Progenitor cell of endocrine pancreas (in vitro differentiated cells): Measurements from ENCODE around the gene CPA5. TPM values are rescaled to one million over a fixed set of nuclear protein-coding genes. Genes with fewer than 3 reads are reported as not detected.

Experiments used
- DNase-seq: peaks from one replicate; pipeline ENCODE4 v3.0.0; 2021; ENCODE audit warnings: low spot score; ENCODE audit not compliant: unreplicated experiment
- H3K27ac Mint-ChIP-seq: 2 replicates; pipeline ENCODE4 v1.8.0; 2021; ENCODE audit warnings: mild to moderate bottlenecking, moderate library complexity, mixed read lengths
- H3K27me3 Mint-ChIP-seq: 2 replicates; pipeline ENCODE4 v1.8.0; 2021; ENCODE audit warnings: mixed read lengths
- H3K36me3 Mint-ChIP-seq: 2 replicates; pipeline ENCODE4 v1.8.0; 2022; ENCODE audit warnings: mixed read lengths; ENCODE audit not compliant: insufficient read depth
- H3K4me1 Mint-ChIP-seq: 2 replicates; pipeline ENCODE4 v1.8.0; 2021; ENCODE audit warnings: low read depth, mixed read lengths
- H3K4me3 Mint-ChIP-seq: 2 replicates; pipeline ENCODE4 v1.8.0; 2021; ENCODE audit warnings: low read depth, mild to moderate bottlenecking, moderate library complexity, mixed read lengths
- H3K9me3 Mint-ChIP-seq: 2 replicates; pipeline ENCODE4 v1.8.0; 2021; ENCODE audit warnings: low read depth, mixed read lengths
- CTCF ChIP-seq: fragments of 200-600 bp; sonication (generic); IDR thresholded peaks from one replicate; pipeline ENCODE4 v1.5.0; 2021; ENCODE audit warnings: antibody characterized with exemption, mild to moderate bottlenecking; ENCODE audit not compliant: unreplicated experiment
- total RNA-seq: library from RNA; stranded (reverse); gene quantifications from 2 replicates; pipeline ENCODE4 v1.2.1, GENCODE V29; 2021

The CPA5 gene
- total RNA-seq, 1 donor from 2014 or later = not detected

- no peak for DNase-seq
- peaks cover 41% of the 10 kb centered on the region for H3K4me1 Mint-ChIP-seq
- peak overlapping the region; percentile 96 for H3K27ac Mint-ChIP-seq
- H3K4me3 Mint-ChIP-seq = peak overlapping the region; percentile 34
- TF ChIP-seq CTCF = no peak
- peaks cover 5% of the 10 kb centered on the region for H3K9me3 Mint-ChIP-seq
- H3K36me3 Mint-ChIP-seq = no peaks in the 10 kb centered on the region
- no peaks in the 10 kb centered on the region for H3K27me3 Mint-ChIP-seq
Observed at GRCh38 chr7:130365088-130365487, 20.5 kb downstream of the CPA5 start.

- DNase-seq = peak; percentile 35
- peak overlapping the region; percentile 34 for H3K4me3 Mint-ChIP-seq
Observed at GRCh38 chr7:130365511-130366441, 21.2 kb downstream of the CPA5 start.

GRCh38 chr7:130366564-130366963, 21.9 kb downstream of the CPA5 start:
- no peaks in the 10 kb centered on the region for H3K9me3 Mint-ChIP-seq
- no peak for TF ChIP-seq CTCF
- no peak for DNase-seq
- peaks cover 41% of the 10 kb centered on the region for H3K4me1 Mint-ChIP-seq
- no peak overlapping the region for H3K4me3 Mint-ChIP-seq
- no peaks in the 10 kb centered on the region for H3K27me3 Mint-ChIP-seq
- no peaks in the 10 kb centered on the region for H3K36me3 Mint-ChIP-seq
- H3K27ac Mint-ChIP-seq = no peak overlapping the region

More at GRCh38 chr7:130365511-130366441, 21.2 kb downstream of the CPA5 start:
- no peaks in the 10 kb centered on the region for H3K9me3 Mint-ChIP-seq
- H3K27ac Mint-ChIP-seq = peak overlapping the region; percentile 96
- H3K4me1 Mint-ChIP-seq = peaks cover 41% of the 10 kb centered on the region
- H3K27me3 Mint-ChIP-seq = no peaks in the 10 kb centered on the region
- no peak for TF ChIP-seq CTCF
- H3K36me3 Mint-ChIP-seq = no peaks in the 10 kb centered on the region

GRCh38 chr7:130367088-130367755, 22.6 kb downstream of the CPA5 start:
- no peaks in the 10 kb centered on the region for H3K27me3 Mint-ChIP-seq
- H3K4me1 Mint-ChIP-seq = peaks cover 45% of the 10 kb centered on the region
- H3K4me3 Mint-ChIP-seq = no peak overlapping the region
- peaks cover 3% of the 10 kb centered on the region for H3K9me3 Mint-ChIP-seq
- TF ChIP-seq CTCF = no peak
- H3K27ac Mint-ChIP-seq = no peak overlapping the region
- H3K36me3 Mint-ChIP-seq = peaks cover 2% of the 10 kb centered on the region
- no peak for DNase-seq
